ENCODE data around the gene TMEM213. TPM values are rescaled to one million over a fixed set of nuclear protein-coding genes. Genes with fewer than 3 reads are reported as not detected.
A peak's percentile ranks its signal among the peaks of the same experiment; 100 is the strongest.

TMEM213 gene
- total and polyA plus RNA-seq, 12 donors = not detected

- Histone ChIP-seq H3K4me1 (no peaks in the 10 kb centered on the region), H3K4me3 (no peak overlapping the region), H3K27me3 (no peaks in the 10 kb centered on the region), H3K9me3 (no peaks in the 10 kb centered on the region), H3K27ac (no peak overlapping the region), H3K36me3 (peaks cover 0 to 37% (median 0%) of the 10 kb centered on the region in 9 donors)
- DNase-seq (no peak), ATAC-seq (no peak)
- intact Hi-C loops (cut with DNase I) = no loop called here
- TF ChIP-seq CTCF (IDR thresholded peaks at IDR 0.05) = no peak
- 93 to 95% methylated on average over 3 of the region's 3 CpGs for WGBS, 2 donors
Observed at GRCh38 chr7:138864667-138865066, 66.9 kb downstream of the TMEM213 start.

GRCh38 chr7:138865843-138866242 lies 68.0 kb downstream of the TMEM213 start:
- DNase-seq = no peak
- Histone ChIP-seq H3K27ac (no peak overlapping the region), H3K4me1 (no peaks in the 10 kb centered on the region), H3K36me3 (peaks cover 0 to 38% (median 0%) of the 10 kb centered on the region in 9 donors), H3K27me3 (no peaks in the 10 kb centered on the region), H3K4me3 (no peak overlapping the region), H3K9me3 (no peaks in the 10 kb centered on the region)
- ATAC-seq = no peak
- peak in 1 of 9 donors; percentile 40 for TF ChIP-seq CTCF (IDR thresholded peaks at IDR 0.05)
- intact Hi-C loops (cut with DNase I) = no loop called here
- WGBS, 2 donors = 81 to 86% methylated on average over 4 of the region's 4 CpGs

DNA sequence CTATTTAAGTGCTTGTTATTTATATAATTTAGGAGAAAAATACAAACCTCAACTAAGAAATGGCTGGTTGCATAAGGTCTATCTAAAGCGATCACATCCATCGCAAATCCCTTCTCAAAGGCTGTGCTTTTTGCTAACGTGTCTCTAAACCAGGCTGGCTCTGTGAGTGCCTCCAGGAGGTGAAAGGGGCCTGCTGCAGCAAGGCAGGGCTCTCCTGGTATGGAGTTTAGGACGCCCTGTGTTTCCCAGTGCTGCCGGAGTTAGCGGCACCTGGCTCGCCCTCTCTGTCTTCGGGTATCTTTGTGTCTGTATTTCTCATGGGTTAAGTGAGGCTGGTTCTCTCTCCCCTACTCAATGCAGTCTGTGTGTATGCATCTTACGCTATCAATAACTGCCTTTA lies 68.6 kb downstream of the TMEM213 start:
- Histone ChIP-seq H3K9me3 (no peaks in the 10 kb centered on the region), H3K27ac (no peak overlapping the region), H3K27me3 (no peaks in the 10 kb centered on the region), H3K4me1 (no peaks in the 10 kb centered on the region), H3K4me3 (no peak overlapping the region), H3K36me3 (peaks cover 0 to 38% (median 0%) of the 10 kb centered on the region in 9 donors)
- WGBS, 2 donors = 95% methylated on average over 9 of the region's 9 CpGs
- no peak for DNase-seq
- TF ChIP-seq CTCF (IDR thresholded peaks at IDR 0.05) = no peak
- ATAC-seq = no peak
- intact Hi-C loops (cut with DNase I) = no loop called here

GRCh38 chr7:138867744-138868143 lies 70.0 kb downstream of the TMEM213 start:
- Histone ChIP-seq H3K9me3 (no peaks in the 10 kb centered on the region), H3K27ac (no peak overlapping the region), H3K4me3 (no peak overlapping the region), H3K27me3 (no peaks in the 10 kb centered on the region), H3K36me3 (peaks cover 0 to 38% (median 0%) of the 10 kb centered on the region in 9 donors), H3K4me1 (no peaks in the 10 kb centered on the region)
- intact Hi-C loops (cut with DNase I) = no loop called here
- ATAC-seq = no peak
- DNase-seq = no peak
- TF ChIP-seq CTCF (IDR thresholded peaks at IDR 0.05) = no peak
- 95% methylated on average over 19 of the region's 19 CpGs for WGBS, 2 donors

All from heart right ventricle (tissue), 16 donors.